DLD1 (cell line): ENCODE measurements around the gene CEBPZ.
"Not testable (repeated sequence)": the region's sequence is repeated elsewhere in the genome, so short reads cannot be mapped to it uniquely, and the experiment has no call there.

Experiments
- in situ Hi-C: cut with HindIII; loops from 2 replicates; pipeline ENCODE4 v1.10.0; 2017; ENCODE audit warnings: low sequenced_read_pairs

CEBPZ gene

GRCh38 chr2:37219046-37219445, 12.3 kb downstream of the CEBPZ start:
- in situ Hi-C loops: no loop called here

DNA sequence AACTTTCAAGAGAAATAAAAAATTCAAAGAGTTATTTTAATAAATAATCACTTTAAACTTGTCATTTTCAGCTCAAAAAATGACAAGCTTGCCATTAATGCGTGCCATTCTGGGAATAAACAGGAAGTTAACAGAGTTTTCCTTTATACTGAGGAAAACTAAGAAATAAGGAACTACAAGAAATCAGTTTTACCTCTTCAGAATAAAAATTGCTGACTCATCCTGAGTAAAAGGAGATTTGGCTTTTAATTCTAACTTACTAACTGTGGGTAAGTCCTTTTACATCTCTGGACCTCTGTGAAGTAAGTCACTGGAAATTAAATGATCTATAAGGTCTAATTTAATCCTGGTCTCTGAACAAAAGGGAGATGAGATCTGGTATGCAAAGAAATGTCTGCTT, 16.1 kb downstream of the CEBPZ start:
- in situ Hi-C loops: no loop called here

- in situ Hi-C loops: no loop called here
These were observed 19.5 kb downstream of the CEBPZ start for GRCh38 chr2:37211939-37212338.

DNA sequence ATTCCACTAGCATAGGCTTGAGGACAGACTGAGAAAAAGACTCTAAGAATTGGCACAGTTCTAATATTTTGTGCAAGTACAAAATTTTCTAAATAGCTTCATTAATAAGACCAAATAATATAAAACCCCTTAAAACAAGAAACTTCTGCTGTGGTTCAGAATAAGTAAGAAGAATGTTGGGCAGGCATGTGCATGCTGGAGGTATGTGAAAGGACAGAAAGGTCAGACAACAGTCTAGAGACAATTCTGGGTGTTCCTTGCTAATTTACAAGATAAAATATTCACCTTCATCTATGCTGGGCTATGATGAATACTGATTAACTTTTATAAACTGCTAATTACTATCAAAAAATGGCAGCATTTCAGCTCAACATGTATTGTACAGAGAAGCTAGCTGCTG, 20.2 kb downstream of the CEBPZ start:
- in situ Hi-C loops: no loop called here

- in situ Hi-C loops: not testable (repeated sequence)
These were observed 24.6 kb downstream of the CEBPZ start for GRCh38 chr2:37206760-37207159.

GRCh38 chr2:37205689-37206341, 25.6 kb downstream of the CEBPZ start:
- in situ Hi-C loops: no loop called here

GRCh38 chr2:37205071-37205661, 26.2 kb downstream of the CEBPZ start:
- in situ Hi-C loops: not testable (repeated sequence)

- in situ Hi-C loops: no loop called here
These were observed 27.7 kb downstream of the CEBPZ start for GRCh38 chr2:37203708-37204107.

- in situ Hi-C loops: no loop called here
These were observed 29.6 kb downstream of the CEBPZ start for GRCh38 chr2:37201766-37202165.

GRCh38 chr2:37201208-37201607, 30.2 kb downstream of the CEBPZ start:
- in situ Hi-C loops: no loop called here

- in situ Hi-C loops: no loop called here
These were observed 32.7 kb downstream of the CEBPZ start for GRCh38 chr2:37198681-37199065.

DNA sequence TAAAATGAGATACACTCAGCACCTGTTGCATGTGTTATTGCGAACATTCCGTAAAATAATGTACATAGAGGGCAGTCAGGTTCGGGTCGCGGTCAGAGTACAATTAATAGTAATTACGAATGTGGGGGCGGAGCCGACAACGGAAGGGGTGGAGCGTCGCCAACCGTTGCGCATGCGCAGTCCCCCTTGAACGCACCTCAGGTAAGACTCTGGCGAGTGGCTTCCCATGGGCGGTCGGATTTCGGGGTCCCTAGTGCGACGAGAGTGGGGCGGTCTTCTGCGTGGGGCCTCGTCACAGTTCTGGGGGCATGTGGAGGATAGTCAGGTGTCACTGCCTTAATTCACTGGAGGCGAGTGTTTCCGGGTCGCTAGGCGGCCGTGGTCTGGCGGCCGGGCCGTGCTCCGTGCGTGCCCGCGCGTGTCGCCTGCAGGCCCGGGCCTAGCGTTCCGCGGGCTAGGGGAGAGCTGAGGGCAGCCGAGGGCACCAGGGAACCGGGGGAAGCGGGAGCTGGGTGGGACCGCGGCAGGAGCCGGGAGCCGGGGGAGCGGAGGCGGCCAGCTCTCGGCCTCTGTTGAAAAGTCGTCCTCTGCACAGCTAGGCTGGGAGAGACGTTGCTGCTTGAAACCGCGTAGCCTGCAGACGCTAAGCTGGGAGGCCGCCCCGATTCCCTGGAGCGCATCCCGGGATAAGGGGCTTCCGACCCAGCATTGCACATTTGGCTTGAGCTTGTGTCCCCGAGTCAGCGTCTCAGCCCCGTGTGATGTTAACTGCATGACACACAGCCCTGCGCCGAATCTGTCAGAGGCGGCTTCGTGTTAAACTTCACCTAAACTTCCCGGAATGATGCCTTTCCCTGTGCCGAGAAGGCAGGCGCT, 34.8 kb downstream of the CEBPZ start, which contains the start of gene CEBPZOS:
Gene CEBPZOS, plus strand, starts transcription at position 177 of the 876 bp plus-strand sequence. CDS start 3,209 bp downstream, outside the sequence.
- in situ Hi-C loops: no loop called here

DNA sequence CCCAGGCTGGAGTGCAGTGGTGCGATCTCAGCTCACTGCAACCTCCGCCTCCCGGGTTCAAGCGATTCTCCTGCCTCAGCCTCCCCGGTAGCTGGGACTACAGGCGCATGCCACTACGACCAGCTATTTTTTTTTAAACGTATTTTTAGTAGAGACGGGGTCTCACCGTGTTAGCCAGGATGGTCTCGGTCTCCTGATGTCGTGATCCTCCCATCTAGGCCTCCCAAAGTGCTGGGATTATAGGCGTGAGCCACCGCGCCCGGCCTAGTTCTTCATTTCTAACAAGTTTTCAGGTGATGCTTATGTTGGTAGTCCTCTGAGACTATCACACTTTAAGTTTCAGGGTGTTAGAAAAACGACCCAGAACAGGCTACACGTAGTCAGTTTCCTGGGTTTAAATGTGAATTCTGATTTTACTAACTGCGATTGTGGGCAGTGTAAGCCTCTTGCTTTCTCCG, 35.5 kb downstream of the CEBPZ start:
- in situ Hi-C loops: not testable (repeated sequence)

DNA sequence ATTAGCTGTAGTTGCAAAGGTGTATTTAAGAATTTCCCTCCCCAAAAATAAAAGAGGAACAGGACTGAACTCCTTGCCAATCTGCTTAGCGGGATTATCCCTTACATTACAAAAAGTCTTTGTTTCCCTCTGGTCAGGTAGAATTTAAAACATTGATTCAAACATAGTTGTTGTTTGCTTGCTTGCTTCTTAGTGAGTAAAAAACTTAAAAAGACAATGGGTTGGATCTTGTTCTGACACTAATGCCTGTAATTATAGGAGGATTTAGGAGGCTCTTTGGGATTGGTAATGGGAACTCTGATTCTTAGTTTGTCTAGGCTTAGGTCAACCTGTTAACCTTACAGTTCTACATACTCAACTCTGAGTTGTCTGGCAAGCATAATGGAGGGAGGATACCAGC, 38.8 kb downstream of the CEBPZ start:
- in situ Hi-C loops: no loop called here

GRCh38 chr2:37191747-37192146, 39.6 kb downstream of the CEBPZ start:
- in situ Hi-C loops: no loop called here

GRCh38 chr2:37191253-37191652, 40.1 kb downstream of the CEBPZ start:
- in situ Hi-C loops: no loop called here

GRCh38 chr2:37190290-37190689, 41.1 kb downstream of the CEBPZ start:
- in situ Hi-C loops: no loop called here

DNA sequence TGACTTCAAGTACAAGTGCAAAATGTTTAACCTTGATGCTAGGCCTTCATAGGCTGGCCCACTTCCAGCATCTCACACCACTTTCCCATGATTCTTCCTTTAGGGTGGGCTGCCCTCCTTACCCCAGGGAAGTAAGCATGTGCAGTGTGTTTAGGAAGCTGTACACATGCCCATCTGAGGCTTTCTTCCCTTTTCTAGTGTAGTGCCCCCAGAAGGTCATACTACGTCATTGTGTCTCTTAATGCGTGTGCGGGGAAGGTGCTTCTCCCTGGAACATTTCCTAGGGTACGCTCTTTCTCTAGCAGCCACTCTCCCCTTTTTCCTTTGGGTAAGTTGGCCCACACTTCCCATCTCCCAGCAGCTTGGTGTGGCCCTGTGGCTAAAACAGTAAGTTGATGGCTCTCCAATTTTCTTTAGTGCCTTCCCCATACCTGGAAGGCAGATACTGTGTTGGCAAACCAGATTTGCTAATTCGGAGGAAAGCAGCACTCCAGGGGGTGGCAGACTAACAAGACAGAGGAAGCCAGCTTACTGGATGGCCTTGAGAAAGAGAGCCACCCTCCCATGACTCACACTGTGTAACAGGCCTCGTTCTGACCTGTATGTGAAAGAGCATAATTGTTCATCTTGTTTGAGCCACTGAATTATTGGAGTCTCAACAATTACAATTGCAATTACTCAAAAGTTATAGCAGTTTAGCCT, 41.8 kb downstream of the CEBPZ start:
- in situ Hi-C loops: no loop called here

DNA sequence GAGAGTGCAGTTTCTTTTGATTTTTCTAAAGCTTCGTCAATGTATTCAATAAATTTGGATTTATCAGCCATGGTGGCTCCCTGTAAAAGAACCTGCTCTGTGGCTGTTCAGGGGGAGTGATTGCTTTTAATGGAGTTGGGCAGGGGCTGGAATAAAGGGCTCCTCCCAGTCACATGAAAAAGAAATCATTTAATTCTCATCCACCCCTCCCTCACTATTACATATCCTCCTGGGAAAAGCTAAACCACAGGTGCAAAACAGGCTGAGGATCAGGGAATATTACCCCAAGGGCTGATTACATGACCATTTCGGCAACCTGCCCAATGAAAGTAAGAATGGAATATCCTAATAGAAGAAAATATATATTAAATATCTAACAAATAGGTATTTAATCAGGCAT, 42.8 kb downstream of the CEBPZ start, which contains the start of gene SULT6B1:
Gene SULT6B1, minus strand, starts transcription at position 101 of the 400 bp plus-strand sequence. Its CDS starts 30 bp downstream, at position 71.
- in situ Hi-C loops: no loop called here

GRCh38 chr2:37181726-37182684, 49.4 kb downstream of the CEBPZ start:
- in situ Hi-C loops: no loop called here
